HL-60/S4 treated with retinoic acid at 250 ng/mL for 4 days and 3 days (cell line): ENCODE results near the gene OPALIN.

Experiments
- in situ Hi-C: fragments of 300-500 bp; cut with MboI; formaldehyde crosslinking; loops from 2 replicates; pipeline ENCODE4 v1.7.0; 2022; ENCODE audit warnings: low sequenced_read_pairs

OPALIN gene, protein sequence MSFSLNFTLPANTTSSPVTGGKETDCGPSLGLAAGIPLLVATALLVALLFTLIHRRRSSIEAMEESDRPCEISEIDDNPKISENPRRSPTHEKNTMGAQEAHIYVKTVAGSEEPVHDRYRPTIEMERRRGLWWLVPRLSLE

DNA sequence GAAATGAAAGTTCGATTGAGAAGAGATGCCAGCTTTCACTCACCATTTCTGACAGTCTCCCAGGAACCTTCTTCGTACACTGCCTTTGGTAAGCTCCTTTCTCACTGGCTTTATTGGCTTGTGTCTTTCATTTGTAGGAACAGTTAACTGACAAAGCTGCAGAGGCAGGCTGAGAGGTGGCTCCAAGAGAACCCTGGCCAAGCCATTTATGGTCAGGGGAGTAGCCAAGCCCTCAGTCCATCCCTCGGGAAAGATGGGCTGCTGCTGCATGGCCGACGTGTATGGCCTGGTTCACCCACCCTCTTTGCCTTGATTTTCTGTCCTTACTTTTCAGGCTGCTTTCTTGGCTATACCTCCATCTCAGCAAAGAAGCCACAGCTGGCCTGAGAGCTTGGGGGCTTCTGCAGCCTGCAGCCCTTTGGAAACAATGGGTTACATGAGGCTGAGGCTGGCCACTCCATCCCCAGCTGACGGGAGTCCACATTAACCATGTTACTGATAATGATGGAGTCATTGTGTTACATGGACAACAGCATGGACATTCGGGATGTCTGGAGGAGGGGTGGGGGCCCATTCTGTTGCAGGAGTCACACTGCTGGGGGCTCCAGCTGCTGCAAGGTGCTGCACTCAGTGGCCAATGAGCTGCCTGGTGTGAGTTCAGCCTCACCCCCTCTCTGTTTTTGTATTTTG, at the start of gene OPALIN:
OPALIN (minus strand) TSS at position 152 of the 690 bp plus-strand sequence; CDS start at position 46, 106 bp downstream.
- in situ Hi-C loops = no loop called here

DNA sequence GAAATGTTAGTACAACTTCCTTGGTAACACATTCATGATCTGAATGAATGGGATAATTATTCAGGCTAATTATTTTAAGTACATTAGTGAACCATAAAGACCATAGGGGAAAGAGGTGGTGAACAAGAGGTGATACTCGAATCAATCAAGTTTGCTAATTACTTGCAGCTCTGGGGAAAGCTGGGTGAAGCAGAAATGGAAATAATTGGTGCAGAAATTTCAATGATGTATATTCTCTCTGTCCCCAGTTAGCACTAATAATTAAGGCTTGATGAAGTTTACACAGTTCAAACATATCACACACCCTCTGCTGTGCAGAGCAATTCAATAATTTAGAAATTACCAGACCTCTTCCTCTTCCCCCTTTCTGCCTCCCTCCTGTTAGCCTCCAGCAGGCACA, 49.4 kb upstream of the OPALIN start:
- in situ Hi-C loops = no loop called here

DNA sequence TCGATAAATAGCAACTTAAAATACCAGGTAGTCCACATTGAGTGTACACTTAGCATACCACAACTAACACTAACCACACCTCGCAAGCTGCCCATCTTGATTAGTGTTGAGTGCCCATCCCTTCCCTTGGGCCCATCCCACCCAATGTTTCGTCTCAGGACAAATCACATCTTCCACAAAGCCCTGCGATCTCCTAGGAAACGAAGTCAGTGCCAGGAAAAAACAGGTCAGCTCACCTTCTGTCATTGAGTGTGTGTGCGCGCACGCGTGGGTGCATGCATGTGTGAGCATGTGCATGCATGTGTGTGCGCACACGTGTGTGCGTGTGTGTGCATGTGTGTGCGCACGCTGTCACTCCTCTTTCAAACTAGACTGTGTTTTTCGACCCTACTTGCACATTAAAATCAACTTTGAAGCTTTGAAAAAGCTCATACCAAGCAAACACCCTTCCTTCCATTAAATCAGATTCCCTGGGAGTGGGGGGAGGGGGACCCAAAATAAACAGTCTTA, 48.8 kb upstream of the OPALIN start:
- in situ Hi-C loops = no loop called here

DNA sequence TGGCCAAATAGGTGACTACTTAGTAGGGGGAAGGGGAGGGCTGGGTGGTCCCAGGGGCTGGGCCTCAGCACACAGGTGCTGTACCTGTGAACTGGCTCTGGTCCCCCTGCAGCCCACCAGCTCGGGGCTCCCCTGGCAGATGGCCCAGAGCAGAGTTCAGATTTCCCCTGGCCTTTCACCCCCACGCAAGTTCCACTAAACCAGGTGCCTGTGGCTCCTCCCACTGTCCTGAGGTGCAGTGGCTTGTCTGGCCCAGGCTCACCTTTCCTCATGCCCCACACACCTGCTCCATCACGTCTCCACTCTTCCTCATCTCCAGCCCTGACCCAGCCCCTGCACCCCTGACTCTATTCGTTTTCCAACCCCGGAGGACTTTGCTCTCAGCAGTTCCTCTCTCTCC, 47.3 kb upstream of the OPALIN start:
- in situ Hi-C loops = no loop called here

DNA sequence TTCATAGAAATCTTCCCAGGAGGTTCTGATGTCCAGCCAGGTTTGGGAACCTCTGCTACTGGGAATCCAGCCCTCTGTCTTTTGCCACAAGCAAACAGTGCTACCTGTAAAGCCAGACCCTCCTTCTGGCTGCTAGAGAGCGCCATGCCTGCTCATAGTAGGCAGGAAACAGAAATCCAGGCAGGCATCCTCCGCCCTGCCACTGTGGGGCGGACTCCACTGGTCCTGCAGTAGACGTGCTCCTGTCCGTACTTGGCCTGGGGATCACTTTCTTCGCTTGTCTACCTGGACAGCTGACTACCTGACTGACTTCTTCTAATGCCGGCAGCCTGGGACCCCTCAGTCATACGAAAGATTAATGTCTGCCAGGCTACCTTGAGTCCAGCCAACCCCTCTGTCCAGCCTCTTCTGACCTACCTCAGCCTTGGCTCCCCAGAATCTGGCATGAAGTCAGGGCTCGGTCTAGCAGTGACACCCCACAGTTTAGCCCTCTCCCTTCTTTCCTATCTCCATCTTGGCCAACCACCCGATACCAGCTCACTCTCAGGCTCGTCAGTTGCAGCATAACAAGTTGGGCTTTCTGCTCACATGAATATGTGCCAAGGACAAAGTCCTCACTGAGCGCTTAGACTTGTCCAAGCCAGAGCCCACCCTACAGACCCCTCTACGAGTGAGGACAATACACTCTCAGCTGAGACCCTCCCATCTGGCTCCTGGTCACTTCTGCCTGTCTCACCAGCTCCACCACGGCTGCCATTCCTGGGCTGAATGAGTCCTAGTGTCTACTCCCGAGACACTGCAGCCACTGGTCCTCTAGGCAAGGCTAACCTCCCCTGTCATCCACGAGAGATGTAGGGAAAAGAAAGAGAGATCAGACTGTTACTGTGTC, 43.9 kb upstream of the OPALIN start:
- in situ Hi-C loops = loop anchor here (5.0 kb wide), 1 partner anchor 1295 kb away; no protein-coding TSS in a partner anchor

DNA sequence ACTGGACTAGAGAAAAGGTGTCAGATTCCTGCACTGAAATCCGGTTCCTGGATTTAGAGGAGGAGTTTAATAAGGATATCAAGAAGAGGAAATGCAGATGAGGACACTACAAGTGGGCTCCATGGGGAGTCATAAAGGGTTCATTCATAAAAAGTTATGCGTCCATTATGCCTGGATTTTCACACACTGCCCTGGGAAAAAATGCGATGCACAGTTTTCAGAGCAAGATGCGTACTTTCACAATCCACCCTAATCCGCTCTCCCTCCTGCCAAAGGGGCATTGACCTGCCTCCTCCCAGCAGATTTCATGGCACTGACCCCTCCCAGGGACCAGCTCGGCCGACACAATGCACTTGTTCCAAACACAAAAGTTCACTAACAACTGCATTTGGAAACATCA, 42.2 kb upstream of the OPALIN start:
- in situ Hi-C loops = loop anchor here (5.0 kb wide), 1 partner anchor 1296 kb away; no protein-coding TSS in a partner anchor

DNA sequence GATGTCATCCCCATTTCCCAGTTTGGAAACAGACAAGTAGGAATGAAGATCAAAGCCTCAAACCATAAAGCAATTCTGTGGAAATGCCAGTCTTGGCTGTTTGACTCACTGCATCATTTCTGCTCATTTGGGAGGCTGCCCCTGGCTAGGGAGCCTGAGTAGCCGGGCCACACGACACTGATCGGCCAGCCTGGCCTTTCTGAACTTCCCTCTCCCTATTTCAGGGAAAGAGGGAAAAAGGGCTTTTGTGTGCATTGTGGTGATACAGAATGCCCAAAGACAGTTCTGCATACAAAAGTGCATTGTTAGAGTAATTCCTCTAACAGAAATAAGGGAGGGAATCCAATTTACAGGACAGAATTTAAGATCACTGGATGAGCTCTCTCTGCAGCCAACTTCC, 41.7 kb upstream of the OPALIN start:
- in situ Hi-C loops = loop anchor here (5.0 kb wide), 1 partner anchor 1297 kb away; no protein-coding TSS in a partner anchor

DNA sequence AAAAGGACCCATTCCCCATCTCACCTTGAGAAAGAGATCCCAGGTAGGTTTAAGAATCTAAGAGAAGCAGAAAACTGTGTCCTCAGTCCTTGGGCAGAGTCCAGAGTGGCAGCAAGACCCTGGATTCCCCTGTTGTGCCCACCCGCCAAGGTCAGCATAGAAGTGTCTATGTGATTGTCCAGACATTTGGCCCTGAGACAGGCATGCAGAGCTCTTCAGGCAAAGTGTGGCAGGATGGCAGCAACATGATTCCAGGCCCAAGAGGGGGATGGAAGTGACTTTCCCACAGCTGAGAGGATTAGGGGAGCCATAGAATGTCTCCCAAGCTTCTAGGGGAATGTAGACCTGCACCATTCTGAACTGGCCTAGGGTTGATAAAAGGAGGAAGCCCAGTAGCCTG, 39.1 kb upstream of the OPALIN start:
- in situ Hi-C loops = no loop called here

DNA sequence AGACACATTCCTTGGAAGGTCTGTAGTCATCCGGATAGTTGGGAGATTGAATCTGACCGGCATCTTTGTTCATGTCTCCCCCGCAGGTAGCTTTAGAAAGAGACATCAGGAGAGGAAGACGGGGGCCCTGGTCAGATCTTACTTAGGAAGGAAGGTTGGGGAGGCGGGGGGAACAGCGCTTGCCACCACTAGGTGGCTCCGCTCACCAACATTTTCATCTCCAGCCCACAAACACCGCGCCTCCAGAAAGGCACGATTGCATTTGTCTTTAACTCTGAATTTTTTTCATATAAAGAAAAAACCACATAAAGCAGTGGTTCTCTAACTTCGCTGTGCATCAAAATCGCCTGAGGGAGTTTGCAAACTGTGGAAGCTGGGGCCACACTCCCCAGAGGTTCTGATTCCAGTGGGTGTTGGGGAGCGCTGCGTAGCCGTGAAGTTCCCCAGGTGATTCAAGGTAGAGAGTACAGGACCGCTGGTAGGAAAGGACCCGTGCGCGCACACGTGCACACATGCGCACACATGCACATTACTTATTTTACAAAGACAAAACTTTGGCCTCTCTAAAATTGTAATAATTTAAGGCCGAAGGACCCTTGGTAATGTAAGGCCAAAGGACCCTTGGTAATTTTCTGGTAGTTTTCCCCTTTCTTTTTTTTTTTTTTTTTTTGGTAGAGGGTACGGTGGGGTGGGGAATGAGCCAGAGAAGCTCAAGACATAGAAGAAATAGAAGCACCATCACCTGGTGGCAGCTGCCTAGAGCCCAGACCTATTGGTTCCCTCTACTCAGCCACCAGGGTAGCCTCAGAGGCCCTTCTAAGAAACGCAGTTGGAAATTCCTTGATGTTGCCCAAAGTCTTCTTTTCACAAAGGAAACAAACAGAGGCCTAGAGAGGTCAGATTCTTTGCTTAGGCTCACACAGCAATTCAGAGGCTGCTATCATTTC, 37.4 kb upstream of the OPALIN start:
- in situ Hi-C loops = no loop called here

DNA sequence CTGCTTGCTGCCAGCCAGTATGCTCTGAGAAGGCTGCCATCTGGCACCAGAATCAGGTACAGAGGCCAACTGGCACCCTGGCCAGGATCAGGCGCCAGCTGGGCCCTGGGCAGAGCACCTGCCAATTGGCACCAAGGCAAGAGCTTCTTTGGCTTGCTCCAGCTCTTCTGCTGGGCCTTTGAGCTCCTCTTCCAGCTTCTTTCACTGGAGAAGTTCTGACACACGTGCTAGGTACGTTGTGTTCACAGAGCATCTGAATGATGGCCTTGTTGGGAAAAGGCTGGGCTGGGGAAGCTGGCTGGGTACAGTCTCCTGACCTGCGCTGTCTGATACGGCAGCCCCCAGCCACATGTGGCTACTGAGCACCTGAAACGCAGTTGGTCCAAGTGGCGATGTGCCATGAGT, 31.7 kb upstream of the OPALIN start:
- in situ Hi-C loops = no loop called here

DNA sequence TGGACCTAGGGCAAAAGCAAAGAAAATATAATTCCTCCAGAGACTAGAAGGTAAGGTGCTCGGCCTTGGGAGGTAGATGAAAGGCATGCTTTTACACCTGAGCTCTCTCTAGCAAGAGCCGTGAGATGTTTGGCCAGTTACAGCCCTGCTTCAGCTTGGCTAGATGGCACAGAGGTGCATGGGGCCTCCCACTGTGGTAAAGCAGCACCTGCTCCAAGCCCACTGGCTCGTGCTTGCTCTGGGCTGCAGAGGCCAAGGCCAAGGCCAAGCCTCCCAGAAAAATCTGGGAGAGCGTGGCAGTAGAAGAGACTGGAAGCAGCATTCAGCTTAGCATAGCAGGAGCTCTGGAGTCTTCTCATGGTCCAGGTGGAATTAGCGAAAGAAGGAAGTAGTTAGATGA, 31.0 kb upstream of the OPALIN start:
- in situ Hi-C loops = no loop called here

DNA sequence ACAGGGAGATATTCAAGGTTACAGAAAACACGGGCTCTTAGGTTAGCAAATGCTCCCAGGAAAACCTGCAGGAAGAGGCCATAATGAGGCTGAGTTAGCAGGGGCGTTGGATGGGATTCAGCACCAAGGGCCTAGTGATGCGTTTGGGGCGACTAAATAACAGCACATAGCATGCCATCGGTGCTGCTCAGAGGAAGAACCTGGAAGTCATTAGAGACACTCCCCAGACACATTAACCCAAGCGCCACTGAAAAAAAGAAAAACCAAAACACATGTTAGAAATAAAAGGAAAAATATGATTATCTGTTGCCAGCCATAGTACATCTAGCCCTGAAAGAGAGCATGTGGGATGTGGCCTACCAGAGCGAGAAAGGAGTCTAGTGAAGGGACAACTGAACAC, 28.8 kb upstream of the OPALIN start:
- in situ Hi-C loops = no loop called here

DNA sequence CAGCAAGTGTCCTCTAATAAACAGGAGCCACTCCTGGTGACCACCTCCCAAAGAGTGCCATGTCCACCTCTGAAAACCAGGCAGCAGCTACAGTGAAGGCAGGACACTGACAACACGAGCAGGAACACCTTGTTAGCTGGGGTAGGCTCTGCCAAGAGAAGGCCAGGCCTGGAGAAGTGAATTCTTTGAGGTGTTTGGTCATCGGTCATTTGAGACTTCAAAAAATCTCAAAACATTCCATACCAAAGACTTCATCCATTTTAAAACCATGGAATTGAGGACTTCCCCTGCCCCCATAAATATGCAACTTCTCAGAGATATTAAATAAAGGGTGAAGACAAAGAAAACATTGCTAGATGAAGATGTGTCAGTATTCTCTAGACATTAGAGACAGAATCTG, 28.4 kb upstream of the OPALIN start:
- in situ Hi-C loops = no loop called here

DNA sequence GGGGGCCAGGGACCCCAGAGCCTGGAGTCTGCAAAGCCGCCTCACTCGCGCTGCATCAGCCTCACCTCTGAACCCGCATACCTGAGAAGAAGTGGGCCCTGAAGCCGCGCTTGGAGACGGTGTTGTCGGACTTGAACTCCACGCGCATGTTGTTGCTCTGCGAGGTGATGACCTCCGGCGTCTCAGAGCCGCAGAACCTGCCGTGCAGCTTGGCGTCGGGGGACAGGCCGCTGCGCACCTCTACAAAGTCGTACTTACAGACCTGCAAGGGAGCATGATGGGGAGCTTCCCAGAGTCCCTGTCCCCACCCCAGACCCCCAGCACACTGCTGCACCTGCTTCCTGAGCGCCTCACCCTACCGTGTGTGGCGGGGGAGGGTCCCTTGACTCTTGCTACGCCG, 25.7 kb upstream of the OPALIN start:
- in situ Hi-C loops = no loop called here

DNA sequence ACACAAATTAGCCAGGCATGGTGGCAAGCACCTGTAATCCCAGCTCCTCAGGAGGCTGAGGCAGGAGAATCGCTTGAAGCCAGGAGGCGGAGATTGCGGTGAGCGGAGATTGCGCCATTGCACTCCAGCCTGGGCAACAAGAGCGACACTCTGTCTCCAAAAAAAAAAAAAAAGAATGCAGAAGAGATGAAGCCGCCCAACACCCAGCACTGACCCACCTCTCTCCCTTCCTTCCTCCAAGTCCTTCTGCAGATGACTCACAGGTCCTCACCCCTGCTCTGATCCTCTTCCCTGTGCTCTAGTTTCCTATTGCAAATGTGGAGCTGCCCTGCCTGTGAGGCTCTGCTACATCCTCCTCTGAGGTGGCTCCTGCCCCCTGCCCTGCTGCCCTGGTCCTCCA, 22.0 kb upstream of the OPALIN start:
- in situ Hi-C loops = no loop called here

DNA sequence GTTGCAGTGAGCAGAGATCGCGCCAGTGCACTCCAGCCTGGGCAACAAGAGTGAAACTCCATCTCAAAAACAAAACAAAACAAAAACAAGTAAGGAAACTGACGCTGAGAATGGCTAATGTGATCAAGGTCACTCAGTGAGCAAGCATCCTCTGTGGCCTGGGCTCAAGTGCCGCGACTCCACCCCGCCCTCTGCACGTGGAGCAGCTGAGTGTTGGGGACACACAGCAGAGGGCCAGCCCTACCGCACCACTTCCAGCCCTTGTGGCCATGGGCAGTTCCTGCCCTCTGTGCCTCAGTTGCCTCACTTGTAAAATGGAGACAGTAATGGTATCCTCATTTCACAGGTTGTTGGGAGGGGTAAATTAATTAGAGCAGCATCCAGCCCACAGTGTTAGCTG, 21.0 kb upstream of the OPALIN start:
- in situ Hi-C loops = no loop called here

DNA sequence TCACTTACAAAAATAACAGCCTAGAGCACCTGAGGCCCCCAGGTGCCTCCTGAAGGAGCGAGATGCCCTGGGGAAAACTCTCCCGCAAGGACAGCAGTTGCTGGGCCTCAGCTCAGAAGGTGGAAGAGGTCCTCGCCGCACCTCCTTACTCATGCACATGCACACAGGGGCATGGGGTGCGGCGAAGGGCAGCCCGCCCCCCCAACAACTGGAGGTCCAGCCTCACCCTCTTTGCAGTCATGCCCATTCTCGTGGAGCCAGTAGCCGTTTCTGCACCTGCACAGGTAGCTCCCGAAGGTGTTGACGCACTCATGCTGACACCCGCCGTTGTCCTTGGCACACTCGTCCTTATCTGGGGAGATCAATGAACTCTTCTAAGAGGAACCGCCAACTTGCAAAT, 19.9 kb upstream of the OPALIN start:
- in situ Hi-C loops = no loop called here

DNA sequence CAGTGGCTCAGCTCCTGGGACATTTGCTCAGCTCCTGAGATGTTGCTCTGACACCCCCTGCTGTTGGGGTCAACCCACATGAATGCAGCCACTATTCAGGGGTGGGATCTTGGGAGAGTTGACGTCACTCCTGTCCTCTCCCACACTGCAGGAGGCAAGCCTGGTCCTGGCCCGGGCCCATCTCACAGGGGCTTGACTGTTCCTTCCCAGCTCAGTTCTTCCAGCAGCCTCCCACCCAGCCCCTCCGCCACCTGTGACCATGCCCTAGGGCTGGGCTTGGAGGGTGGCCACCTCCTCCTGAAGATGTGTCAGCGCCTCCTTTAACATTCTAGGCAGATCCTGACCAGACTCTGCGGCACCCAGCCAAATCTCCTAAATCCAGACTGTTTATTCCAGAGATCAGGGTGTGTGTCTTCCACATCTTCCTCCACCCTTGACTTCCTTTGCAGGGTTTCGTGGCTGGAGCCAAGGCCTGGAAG, 19.1 kb upstream of the OPALIN start:
- in situ Hi-C loops = no loop called here

DNA sequence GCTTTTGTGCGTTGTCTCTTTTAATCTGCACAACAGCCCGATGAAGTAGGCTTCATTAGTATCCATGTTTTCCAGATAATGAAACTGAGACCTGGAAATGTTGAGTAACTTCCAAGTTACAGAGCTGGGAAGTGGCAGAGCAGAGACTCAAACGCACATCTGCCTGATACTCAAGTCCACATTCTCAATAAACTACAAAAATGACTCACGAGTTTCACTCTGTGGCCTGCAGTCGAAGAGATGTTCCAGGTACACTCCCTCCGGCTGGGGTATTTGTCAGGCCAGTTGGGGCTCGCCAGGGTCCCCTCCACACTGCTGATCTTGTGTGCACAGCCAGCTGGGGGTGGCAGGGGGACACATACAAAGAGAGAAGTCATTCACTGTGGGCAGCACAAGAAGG, 17.7 kb upstream of the OPALIN start:
- in situ Hi-C loops = no loop called here
